HT1080 (cell line): ENCODE measurements around the gene OR2A42. TPM values are rescaled to one million over a fixed set of nuclear protein-coding genes. Genes with fewer than 3 reads are reported as not detected.
"Not testable (repeated sequence)": the region's sequence is repeated elsewhere in the genome, so short reads cannot be mapped to it uniquely, and the experiment has no call there.

ENCODE experiments used
- DNase-seq: peaks from one replicate; pipeline ENCODE4 v3.0.0-alpha.2; 2015; ENCODE audit warnings: low read depth
- polyA plus RNA-seq, 2 experiments: library from polyadenylated mRNA; depleted of rRNA; stranded (reverse); fragments of >200 nt; gene quantifications; 2 replicates each; pipeline ENCODE4 v1.2.3, GENCODE V29; 2015
- total RNA-seq: library from RNA; depleted of rRNA; stranded (reverse); fragments of >200 nt; shearing (Covaris generic); gene quantifications from 2 replicates; pipeline ENCODE4 v1.2.3, GENCODE V29; 2014; rRNA removed

OR2A42 gene, protein sequence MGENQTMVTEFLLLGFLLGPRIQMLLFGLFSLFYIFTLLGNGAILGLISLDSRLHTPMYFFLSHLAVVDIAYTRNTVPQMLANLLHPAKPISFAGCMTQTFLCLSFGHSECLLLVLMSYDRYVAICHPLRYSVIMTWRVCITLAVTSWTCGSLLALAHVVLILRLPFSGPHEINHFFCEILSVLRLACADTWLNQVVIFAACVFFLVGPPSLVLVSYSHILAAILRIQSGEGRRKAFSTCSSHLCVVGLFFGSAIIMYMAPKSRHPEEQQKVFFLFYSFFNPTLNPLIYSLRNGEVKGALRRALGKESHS
- total RNA-seq = not detected in 2 replicates
- polyA plus RNA-seq (2015; cell fraction: cytosol; rRNA removed) = not detected in 2 replicates
- polyA plus RNA-seq (2015; cell fraction: nucleus; rRNA removed) = not detected in 2 replicates

DNA sequence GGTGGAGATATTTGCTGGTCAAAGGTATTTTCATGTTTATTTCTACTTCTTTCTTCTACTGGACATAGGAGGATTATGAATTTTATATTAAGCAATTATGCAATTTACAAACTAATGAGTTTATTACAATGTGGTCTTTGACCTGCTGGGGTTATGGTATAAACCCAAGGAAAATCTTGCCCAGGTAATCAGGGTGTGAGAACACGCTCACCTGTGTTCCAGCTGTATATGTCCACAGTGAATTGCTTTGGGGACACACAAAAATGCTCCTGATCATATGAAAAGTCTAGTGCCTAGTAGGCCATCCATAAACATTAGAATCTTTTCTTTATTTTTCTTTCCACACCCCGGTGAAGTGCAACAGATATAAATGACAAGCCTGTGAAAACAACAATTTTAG lies at the start of gene OR2A42:
Gene OR2A42, minus strand, starts transcription at position 241 of the 400 bp plus-strand sequence. CDS start 6,762 bp downstream, outside the sequence.
- not testable (repeated sequence) for DNase-seq

DNA sequence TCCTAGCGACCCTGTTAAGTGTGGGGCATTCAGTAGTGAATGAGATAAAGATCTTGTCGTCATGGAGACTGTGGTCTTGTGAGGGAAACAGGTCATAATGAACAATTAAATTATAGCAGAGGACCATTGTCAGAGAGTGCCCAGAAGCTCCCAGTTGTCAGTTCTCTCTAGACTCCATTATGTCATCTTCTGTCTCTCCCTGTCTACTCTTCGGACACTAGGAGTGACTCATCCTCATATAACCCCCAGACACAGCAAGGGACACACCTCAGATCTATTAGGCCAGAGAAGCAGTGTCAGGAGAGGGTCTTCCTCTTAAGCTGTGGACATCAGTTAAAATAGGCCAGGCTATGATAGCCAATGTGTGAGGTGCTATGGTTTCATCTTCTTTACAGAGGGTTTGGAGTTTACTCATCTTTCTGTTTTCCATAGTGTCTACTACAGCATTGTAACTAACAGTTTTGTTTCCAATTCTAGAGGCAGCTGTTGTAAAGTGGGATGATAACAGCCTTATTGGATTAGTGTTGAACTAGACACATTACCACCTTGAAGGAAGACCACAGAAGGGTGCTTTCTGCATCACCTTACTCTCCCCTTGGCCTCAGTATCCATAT lies 47.9 kb upstream of the OR2A42 start:
- not testable (repeated sequence) for DNase-seq

DNA sequence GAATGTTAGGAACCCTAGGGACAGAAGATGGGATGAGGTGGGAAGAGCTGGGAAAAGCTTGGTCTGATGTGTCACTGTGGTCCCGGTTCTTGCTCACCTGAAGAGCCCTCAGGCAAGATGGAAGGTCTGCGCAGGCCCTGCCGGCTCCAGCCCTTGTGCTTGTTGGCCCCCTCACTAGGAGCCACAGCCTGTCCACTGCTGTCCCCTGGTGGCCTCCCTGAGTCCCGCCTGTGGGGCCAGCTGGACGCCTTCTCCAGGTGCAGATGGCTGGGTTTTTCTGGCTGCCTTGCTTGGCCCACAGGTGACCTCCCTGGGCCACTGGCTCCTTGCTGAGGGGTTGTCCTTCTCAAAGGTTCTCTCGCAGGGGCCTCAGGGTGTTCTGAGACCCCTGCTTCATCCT lies 44.3 kb upstream of the OR2A42 start:
- not testable (repeated sequence) for DNase-seq

DNA sequence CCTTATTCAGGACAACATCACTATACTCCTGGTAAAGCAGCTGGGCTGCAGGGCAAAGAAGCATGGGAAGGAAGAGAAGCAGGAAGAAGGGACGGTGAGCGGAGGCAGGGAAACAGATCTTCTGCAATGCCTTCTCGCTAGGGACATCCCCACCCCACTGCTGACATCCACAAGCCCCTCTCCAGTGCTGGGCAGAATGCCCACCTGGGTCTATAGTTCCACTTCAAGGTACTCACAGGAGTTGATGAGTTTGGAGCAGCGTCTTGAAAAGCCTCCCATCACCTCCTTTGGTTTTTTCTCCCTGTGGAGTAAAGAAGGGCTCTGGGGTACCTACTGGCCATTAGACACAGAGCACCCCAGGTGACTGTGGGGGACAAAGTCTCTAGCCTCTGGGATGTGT lies 43.1 kb upstream of the OR2A42 start:
- DNase-seq = not testable (repeated sequence)

DNA sequence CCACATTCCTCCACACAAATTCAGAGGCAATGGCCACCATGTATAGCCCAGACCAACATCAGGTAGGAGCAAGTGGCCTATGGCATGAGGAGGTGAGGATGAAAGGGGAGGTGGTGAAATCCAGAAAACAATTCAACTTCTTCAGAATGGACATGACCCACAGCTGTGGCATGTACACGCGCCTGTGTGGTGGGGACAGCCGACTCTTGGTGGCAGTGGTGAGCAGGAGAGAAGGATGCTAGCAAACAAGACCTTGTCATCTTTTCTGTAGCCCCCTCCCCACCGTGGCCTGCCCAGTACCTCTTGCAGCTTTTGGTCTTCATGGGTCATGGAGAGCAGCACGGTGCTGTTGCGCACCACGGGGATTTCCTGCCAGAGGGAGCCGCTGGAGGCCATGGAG lies 42.6 kb upstream of the OR2A42 start:
- DNase-seq = not testable (repeated sequence)

DNA sequence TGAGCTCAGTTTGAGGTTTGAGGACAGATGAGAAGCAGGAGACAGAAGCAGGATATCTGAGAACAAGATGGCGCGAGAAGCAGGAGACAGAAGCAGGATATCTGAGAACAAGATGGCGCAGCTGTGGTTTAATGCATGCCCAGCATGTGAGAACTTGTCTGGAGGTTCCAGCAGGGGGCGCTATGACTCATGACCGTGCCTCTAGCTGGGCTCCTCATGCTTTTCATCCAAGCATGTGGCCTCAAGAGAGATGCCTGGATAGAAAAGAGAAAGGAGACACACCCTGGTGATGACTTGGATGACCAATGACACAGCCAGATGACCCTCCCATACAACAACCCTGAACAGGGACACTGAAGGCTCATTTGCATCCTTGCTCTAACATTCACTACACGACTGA lies 40.6 kb upstream of the OR2A42 start:
- DNase-seq = not testable (repeated sequence)

DNA sequence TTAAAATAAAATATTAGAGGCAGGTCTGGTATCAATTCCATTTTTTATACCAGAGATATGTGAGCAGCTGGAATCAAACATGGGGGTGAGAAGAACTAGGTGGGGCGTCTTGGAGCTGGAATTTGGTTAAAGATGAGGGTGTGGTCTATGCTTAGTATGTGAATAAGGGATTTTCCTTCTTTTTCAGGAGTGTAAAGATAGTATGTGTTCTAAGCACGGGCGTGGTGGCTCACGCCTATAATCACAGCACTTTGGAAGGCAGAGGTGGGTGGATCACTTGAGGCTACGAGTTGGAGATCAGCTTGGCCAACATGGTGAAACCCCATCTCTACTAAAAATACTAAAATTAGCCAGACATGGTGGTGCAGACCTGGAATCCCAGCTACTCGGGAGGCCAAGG lies 35.9 kb upstream of the OR2A42 start:
- DNase-seq = not testable (repeated sequence)

DNA sequence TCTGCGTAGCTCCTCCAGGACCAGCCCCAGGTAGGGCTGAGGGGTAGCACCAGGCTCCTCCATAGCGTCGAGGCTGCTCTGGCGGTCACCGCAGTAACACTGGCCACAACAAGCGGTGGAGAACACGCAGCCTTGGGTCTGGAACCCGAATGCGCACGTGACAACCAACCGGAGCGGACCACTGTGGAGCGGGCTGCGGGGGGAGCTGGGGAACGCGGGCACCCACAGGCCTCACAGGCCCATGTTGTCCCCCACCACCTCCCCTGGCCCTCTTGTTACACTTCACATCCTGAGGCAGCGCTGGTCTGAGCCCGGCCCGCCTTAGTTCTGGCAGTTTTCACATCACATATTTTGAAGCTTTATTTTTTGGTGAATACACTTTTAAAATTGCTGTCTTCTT lies 29.8 kb upstream of the OR2A42 start, which contains the start of gene CTAGE8:
Gene CTAGE8, minus strand, starts transcription at position 101 of the 400 bp plus-strand sequence. Its CDS starts 38 bp downstream, at position 63.
- DNase-seq = not testable (repeated sequence)

DNA sequence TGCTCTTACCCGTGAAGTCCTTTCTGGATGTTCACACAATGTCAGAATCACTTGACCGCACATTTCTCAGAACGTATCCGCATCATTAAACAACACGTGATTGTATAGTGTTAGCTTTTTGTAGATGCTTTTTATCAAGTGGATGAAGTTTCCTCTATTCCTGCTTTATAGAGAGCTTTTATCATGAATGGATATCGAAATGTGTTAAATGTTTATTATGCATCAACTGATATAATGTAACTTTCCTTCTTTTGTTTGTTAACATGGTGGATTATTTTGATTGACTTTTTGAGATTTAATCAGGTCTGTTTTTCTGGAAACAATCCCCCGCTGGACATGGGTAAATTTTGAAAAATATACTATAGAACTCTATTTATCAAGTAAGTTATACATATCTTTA lies 25.3 kb upstream of the OR2A42 start, which contains the start of gene OR2A7:
Gene OR2A7, minus strand, starts transcription at position 101 of the 400 bp plus-strand sequence. CDS start 5,164 bp downstream, outside the sequence.
- DNase-seq = not testable (repeated sequence)

DNA sequence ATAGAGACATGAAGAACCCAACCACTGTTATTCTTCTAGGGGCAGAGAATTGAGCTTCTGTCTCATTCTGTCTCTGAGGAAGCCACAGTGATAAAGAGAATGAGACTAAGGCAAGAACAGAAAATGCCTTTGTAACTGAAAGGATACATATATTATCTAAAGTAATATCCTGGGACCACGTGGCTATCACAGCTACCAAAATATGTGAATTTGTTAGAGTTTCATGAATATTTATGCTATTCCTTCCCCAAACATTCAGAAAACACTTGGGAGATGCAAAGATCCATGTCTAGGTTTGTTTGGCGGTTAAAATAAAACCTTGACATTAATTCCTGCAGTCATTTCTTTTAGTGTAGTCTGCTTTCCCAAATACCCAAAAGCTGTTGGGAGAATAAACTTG lies 22.7 kb upstream of the OR2A42 start:
- DNase-seq = not testable (repeated sequence)

DNA sequence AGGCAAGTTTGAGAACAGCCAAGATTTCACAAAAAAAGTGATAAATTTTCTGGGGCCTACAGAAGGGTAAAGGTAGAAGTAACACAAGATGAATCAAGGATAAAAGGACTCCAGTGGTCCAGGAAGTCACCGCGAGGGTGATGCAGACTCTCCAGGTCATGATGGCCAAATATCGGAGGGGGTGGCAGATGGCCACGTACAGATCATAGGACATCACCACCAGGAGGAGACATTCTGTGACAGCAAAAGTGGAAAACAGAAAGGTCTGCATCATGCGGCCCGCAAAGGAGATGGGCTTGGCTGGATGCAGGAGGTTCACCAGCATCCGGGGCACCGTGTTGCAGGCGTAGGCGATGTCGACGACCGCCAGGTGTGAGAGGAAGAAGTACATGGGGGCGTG lies 19.7 kb upstream of the OR2A42 start:
- DNase-seq = not testable (repeated sequence)

DNA sequence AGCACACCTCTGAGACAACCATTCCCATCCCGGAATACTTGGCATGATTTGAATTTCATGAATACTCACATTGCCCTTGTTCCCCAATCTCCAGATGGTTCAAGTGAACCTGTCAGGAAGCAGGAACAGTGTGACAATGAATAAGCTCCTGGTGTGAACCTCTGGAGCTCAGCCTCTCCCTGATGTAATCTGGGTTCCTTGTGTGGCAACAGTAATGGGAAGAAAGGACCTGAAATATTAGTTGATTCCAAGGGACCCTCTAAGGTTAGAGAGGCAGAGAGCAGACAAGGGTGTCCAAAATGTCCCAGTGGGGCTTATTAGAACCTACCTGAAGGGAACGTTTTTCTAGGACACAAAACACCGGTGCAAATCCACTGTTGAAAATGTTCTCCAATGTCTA lies 16.7 kb upstream of the OR2A42 start:
- DNase-seq = peak; percentile 2

DNA sequence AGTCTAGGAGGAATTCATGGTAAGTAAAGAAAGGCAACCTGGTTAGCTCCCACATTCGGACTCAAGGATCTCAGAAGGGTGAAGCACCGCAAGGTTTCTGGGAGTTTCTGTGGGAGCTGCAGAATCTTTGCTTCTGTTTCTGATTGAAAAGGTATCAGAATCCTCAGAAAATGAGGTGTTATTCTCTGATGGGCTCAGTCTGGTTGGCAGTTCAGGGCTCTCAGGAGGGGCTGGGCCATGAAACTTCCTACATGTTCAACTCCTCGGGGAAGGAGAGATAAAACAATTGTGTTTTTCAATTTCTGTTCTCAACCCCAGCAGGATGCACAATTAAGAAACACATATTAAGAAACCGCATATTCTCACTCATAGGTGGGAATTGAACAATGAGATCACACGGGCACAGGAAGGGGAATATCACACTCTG lies 16.1 kb upstream of the OR2A42 start:
- peak; percentile 1 for DNase-seq

DNA sequence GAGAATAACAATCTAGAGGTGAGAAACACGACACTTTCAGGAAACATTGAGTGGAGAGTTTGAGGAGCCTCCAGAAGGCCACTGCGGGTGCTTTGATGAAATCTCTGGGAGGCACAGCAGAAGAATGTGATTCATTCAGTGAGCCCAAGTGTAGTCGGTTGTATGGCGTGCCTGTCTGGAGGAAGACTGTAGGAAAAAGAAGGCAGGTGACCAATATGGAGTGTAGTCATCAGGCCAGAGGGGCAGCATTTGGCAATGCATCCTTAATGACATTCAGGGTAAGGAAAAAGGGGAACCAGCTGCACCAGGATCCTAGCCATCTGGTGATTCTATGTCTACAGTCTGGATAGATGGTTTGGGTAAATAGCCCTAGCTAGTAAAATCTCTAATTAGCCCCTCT lies 12.9 kb upstream of the OR2A42 start:
- DNase-seq = not testable (repeated sequence)

DNA sequence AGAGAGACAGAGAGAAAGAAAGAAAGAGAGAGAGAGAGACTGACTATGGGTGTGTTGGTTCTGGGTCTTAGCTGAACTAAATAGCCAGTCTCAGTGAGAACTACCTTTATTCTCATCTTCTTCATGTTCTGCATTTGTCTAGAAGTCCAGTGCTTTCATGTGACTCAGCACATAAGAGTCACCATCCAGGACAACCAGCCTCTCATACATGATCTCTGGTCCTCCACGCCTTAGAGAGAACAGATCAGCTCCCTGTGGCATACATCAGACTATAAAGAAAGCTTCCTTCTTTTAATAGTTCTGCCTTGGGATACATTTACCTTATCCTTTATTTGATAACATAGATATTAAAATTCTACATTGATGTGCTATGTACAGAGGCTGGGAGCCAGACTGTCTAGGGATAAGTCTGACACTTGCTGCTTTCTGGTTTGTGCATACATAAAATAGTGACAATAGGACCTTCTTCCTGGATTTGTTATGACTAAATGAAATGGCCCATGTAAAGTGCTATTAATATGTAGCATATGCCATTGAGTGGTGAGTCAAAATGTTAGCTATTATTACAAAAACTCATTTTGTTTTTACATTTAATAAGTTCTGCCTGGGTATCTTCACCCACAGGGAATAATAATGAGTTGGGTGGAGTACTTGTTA lies 8.4 kb upstream of the OR2A42 start:
- not testable (repeated sequence) for DNase-seq

DNA sequence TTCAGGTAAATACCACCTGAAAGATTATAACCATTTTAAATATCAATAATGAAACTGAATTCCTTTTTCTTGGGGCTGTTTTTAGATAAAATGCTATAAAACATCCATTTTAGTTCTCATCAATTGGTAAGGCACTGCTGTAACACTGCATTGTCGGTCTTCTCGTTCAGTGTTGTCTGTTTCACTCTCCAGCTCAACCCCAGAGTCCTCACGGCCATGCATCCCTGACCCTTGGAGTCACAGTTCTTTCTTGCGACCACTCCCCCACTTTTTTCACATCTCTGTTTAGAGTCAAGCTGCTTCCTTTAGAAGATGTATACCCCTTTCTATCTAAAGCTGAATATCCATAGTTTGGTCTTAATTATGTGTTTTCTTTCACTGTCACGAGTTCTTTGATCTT lies 7.6 kb upstream of the OR2A42 start:
- DNase-seq = not testable (repeated sequence)

DNA sequence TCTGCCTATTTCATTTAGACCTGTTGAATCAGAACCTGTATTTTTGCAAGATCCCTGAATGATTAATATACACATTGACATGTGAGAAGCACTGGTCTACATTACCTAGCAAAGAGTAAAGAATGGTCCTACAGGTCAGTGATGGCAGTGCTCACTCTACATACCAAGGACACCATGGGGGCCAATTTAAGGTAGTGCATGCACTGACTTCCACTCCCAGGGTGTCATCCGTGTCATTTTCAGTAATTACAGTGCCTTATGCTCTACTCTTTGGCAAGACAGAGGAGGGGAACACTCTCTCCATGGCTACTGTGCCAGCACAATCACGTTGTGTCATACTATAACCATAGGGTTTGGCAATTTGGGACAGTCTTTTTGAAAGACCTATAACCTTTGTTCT lies 6.0 kb upstream of the OR2A42 start:
- not testable (repeated sequence) for DNase-seq

DNA sequence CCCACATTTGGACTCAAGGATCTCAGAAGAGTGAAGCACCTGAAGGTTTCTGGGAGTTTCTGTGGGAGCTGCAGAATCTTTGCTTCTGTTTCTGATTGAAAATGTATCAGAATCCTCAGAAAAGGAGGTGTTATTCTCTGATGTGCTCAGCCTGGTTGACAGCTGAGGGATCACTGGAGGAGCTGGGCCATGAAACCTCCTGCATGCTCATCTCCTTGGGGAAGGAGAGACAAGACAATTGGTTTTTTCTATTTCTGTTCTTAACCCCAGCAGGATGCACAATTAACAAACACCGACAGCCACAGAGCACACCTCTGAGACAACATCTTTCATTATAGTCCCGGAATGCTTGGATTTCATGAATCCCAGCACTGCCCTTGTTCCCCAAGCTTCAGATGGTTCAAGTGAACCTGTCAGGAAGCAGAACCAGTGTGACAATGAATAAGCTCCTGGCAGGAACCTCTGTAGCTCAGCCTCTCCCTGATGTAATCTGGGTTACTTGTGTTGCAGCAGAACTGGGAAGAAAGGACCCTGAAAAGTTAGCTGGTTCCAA lies 799 bp downstream of the OR2A42 start:
- not testable (repeated sequence) for DNase-seq

DNA sequence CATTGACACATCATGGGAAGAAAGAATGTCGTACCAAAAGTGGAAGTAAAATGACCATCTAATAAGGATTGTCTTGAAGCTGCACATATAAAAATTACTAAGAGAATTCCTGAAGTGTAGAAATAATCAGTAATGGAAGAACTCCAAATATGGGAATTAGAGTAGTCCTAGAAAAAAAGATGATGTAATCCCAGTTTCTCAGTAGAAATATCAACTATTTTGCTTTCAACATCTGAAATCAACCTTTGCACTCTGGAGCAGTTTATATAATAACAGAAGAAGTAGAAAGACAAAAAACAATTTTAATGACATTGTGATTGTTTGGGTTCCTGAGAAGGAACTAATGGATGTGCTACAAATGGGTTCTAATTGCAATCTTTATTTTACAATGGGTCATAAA lies 6.4 kb downstream of the OR2A42 start:
- DNase-seq = not testable (repeated sequence)

DNA sequence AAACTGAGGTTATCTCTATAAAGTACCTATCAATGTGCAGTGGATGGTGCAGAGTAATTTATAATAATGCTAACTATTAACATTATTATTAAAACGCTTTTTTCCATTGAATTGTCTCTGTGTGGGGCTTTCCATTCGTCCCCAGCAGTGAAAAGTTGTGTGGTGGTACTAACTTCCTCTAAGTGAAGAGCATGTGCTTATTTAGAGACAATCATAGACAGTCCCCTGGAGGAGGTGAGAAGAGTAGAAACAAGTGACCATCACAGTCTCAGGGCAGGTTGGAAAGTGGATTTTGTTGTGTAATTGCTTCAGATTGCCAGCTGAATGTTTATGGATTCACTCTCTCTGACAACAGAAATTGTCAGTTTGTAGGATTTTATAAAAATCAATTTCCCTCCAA lies 8.4 kb downstream of the OR2A42 start:
- DNase-seq = not testable (repeated sequence)

DNA sequence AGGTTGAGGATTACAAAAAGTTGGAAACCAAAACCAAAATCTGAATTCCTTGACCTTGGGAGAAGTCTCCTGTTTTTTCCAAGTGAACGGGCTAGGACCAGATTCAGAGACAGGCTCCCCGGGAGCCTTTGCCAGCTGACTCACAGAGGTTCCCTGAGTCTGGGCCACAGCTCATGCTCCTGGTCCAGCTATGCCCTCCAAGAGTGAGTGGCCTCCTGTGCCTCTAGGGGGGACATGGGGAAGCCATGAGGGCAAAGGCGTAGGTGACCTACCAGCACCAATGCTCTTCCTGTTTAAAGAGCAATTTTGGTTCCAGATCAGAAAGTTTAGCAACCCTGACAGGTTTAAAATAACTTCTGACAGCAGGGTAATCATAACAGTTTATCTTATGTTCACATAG lies 10.6 kb downstream of the OR2A42 start:
- not testable (repeated sequence) for DNase-seq
